ENCODE measurements around the gene GNG7.

GRCh38 chr19:2528675-2529101 lies 173.8 kb downstream of the GNG7 start:
- TF ChIP-seq CTCF (IDR thresholded peaks at IDR 0.05; ENCODE audit: low read depth, low read length) (no peak), EZH2phosphoT487 (IDR thresholded peaks at IDR 0.05; ENCODE audit: low read depth) (no peak)
